Body of pancreas (tissue), 4 donors: Measurements from ENCODE around the gene SCUBE1. TPM values are rescaled to one million over a fixed set of nuclear protein-coding genes. Genes with fewer than 3 reads are reported as not detected.

Experiments used
- ATAC-seq: fragments of 150-250 bp; one replicate; pipeline ENCODE4 v1.9.1; 2016
- DNase-seq, 4 donors: peaks; one replicate each; pipeline ENCODE4 v3.0.0-alpha.2; 2019
- H3K27ac ChIP-seq, 4 donors: fragments of 200-600 bp; sonication (generic); 1 replicate in 3 of 4; 2 replicates in 1 of 4; pipeline versions ENCODE4 v1.5.1 to v1.6.1; 2016 to 2019; ENCODE audit warnings: mild to moderate bottlenecking in 1 of 4, mixed read lengths in 1 of 4, moderate library complexity in 1 of 4
- H3K27me3 ChIP-seq, 2 donors: fragments of 200-600 bp; sonication (generic); one replicate each; pipeline ENCODE4 v1.6.0; 2016; ENCODE audit warnings: mild to moderate bottlenecking in 1 of 2
- H3K36me3 ChIP-seq, 2 donors: fragments of 200-600 bp; sonication (generic); replicated peaks in 1 of 2; 2 replicates each; pipeline ENCODE4 v1.5.1; 2016; ENCODE audit warnings: low read depth in 2 of 2; ENCODE audit not compliant: insufficient read depth in 1 of 2
- H3K4me1 ChIP-seq: fragments of 200-600 bp; sonication (generic); one replicate; pipeline ENCODE4 v1.6.0; 2016
- H3K4me3 ChIP-seq, 2 donors: fragments of 200-600 bp; sonication (generic); 1 replicate in 1 of 2; 2 replicates in 1 of 2; pipeline ENCODE4 v1.5.1; 2016 to 2019
- H3K9me3 ChIP-seq, 3 donors: fragments of 200-600 bp; sonication (generic); 1 replicate in 2 of 3; 2 replicates in 1 of 3; pipeline ENCODE4 v1.5.1; 2016
- CTCF ChIP-seq, 7 experiments: fragments of 450-650 bp in 4 of 7; fragments of 200-600 bp in 3 of 7; sonication (generic) in 3 of 7; IDR thresholded peaks; one replicate each; pipeline ENCODE4 v1.5.1; 2016 to 2019; ENCODE audit warnings: antibody characterized with exemption in 7 of 7
- POLR2A ChIP-seq, 3 donors: fragments of 450-650 bp; IDR thresholded peaks; one replicate each; pipeline ENCODE4 v1.6.1; 2016; ENCODE audit warnings: antibody characterized with exemption in 3 of 3, mild to moderate bottlenecking in 2 of 3
- WGBS, 2 donors: methylation state at CpG; one replicate each; pipeline ENCODE4 v1.1.5; 2017; 5-methylcytosine and 5-hydroxymethylcytosine counted together
- intact Hi-C: fragments of 100-400 bp; cut with DNase I; formaldehyde crosslinking; loops from one replicate; pipeline ENCODE4 v1.15.1; 2023
- total RNA-seq, 2 donors: library from RNA; depleted of rRNA; stranded (reverse); fragments of >200 nt; gene quantifications; one replicate each; pipeline ENCODE4 v1.1.0, GENCODE V29; 2016

Gene SCUBE1
- total RNA-seq, 2 donors from 2014 or later = under 0.01 to 0.26 TPM

GRCh38 chr22:43327157-43327438 is 16.1 kb downstream of the SCUBE1 start:
- no peaks in the 10 kb centered on the region for H3K27me3 ChIP-seq
- no peaks in the 10 kb centered on the region for H3K9me3 ChIP-seq
- intact Hi-C loops = no loop called here
- H3K4me3 ChIP-seq = no peak overlapping the region
- no peaks in the 10 kb centered on the region for H3K4me1 ChIP-seq
- TF ChIP-seq CTCF (IDR thresholded peaks at IDR 0.05) (no peak), POLR2A (IDR thresholded peaks at IDR 0.05) (no peak)
- no peak for DNase-seq
- WGBS, 2 donors = 21 to 43% methylated on average over 1 to 2 of the region's 2 CpGs
- no peaks in the 10 kb centered on the region for H3K36me3 ChIP-seq
- no peak for ATAC-seq
- no peak overlapping the region for H3K27ac ChIP-seq

DNA sequence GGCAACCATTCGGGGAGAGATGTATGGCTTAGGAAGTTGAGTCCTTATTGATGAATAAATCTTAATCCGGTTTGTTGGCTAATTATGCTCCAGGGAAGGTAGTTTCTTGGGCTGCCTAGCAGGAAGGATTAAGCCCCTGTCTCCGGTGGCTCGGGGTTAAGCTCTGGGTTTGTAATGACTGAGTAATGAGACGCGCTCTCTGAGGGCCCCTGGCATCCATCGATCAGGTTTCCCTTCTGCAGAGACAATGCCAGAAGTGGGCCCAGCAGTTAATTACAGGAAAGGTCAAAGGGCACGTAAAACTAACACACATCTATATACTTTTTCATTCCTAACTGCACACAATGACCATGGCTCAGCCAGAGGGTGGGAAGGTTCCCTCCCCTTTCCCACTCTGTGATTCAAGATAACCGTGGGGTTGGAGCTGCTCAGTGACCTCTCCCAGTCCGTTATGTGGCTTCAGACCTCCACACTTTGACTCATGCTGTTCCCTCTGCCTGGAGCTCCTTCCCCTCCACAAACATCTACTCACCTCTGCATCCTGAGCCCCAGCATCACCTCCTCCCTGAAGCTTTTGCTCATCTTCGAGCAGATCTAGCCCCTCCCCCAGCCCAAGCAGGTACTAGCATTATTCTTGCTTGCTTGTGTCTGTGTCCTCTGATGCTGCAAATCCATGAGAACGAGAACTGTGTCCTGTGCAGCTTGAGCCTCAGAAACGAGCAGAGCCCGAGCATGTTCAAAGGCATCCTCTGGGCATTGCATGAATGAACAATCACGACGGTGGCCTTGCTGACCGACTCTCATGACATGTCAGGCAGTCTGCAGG is 16.6 kb downstream of the SCUBE1 start:
- Histone ChIP-seq H3K4me1 (no peaks in the 10 kb centered on the region), H3K27me3 (no peaks in the 10 kb centered on the region), H3K9me3 (no peaks in the 10 kb centered on the region), H3K4me3 (no peak overlapping the region), H3K27ac (no peak overlapping the region), H3K36me3 (no peaks in the 10 kb centered on the region)
- 45 to 47% methylated on average over 15 to 17 of the region's 17 CpGs for WGBS, 2 donors
- ATAC-seq = no peak
- intact Hi-C loops = no loop called here
- TF ChIP-seq CTCF (IDR thresholded peaks at IDR 0.05) (no peak), POLR2A (IDR thresholded peaks at IDR 0.05) (no peak)
- no peak for DNase-seq

- ATAC-seq (no peak), DNase-seq (no peak)
- TF ChIP-seq CTCF (IDR thresholded peaks at IDR 0.05) (no peak), POLR2A (IDR thresholded peaks at IDR 0.05) (no peak)
- Histone ChIP-seq H3K4me1 (no peaks in the 10 kb centered on the region), H3K36me3 (no peaks in the 10 kb centered on the region), H3K4me3 (no peak overlapping the region), H3K27me3 (no peaks in the 10 kb centered on the region), H3K9me3 (no peaks in the 10 kb centered on the region), H3K27ac (no peak overlapping the region)
- WGBS, 2 donors = 86 to 88% methylated on average over 13 of the region's 13 CpGs
- intact Hi-C loops = no loop called here
Observed at GRCh38 chr22:43325176-43325575, 18.0 kb downstream of the SCUBE1 start.

DNA sequence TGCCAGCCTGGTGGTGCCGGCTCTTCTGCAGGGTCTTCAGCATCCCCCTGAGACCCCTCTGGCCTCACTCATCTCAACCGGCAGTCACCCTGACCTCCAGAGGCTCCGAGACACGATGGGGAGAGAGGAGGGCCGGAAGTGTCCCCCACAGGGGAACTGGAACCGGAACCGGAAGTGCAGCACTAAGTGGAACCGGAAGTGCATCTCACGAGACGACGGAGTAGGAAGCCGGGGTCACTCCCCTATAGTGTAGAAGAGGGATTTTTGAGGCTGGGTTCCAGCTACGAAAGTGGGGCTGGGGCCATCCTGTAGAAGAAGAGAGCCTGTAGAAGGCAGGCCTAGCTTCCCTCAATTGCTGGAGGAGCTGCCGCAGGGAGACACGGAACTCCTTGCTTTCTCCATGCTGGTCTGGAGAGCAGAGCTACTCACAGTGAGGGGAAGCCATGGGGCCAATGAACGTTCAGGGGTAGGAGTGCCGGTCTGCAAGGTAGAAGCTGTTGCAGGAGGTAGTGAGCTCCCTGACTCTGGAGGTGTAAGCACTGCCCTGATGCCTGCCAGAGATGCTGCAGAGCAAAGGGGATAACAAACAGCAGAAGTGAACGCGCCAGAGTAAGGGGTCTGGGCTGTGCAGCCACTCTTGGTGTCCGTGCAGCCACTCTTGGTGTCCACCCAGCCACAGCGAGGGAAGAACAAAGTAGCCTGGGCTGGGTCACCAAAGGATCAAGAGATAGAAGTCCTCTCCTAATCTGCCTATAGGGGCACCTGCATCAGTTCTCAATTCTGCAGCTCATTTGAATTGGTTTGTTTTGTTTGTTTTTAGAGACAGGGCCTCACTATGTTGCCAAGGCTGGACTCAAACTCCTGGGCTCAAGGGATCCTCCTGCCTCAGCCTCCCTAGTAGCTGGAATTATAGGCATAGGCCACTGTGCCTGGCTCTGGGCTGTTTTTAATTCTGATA is 21.9 kb downstream of the SCUBE1 start:
- DNase-seq = no peak
- Histone ChIP-seq H3K4me3 (no peak overlapping the region), H3K27ac (no peak overlapping the region), H3K36me3 (no peaks in the 10 kb centered on the region), H3K9me3 (no peaks in the 10 kb centered on the region), H3K4me1 (no peaks in the 10 kb centered on the region), H3K27me3 (no peaks in the 10 kb centered on the region)
- ATAC-seq = no peak
- WGBS, 2 donors = 82% methylated on average over 20 to 21 of the region's 21 CpGs
- intact Hi-C loops = no loop called here
- no peak for TF ChIP-seq POLR2A (IDR thresholded peaks at IDR 0.05)
- TF ChIP-seq CTCF (IDR thresholded peaks at IDR 0.05) = no peak
